HG02943 (cell line): ENCODE data around the gene TP53RK.

Experiments used
- ATAC-seq: cut with Tn5 transposase; IDR thresholded peaks from one replicate; pipeline ENCODE4 v1.9.1; 2021; ENCODE audit warnings: mild to moderate bottlenecking, low read depth, moderate library complexity; ENCODE audit not compliant: unreplicated experiment

The TP53RK gene

GRCh38 chr20:46666306-46666705, 22.9 kb downstream of the TP53RK start:
- no peak for ATAC-seq

- ATAC-seq: no peak
Measured at GRCh38 chr20:46665602-46666001, 23.6 kb downstream of the TP53RK start.

- ATAC-seq: no peak
Measured at GRCh38 chr20:46663531-46663930, 25.7 kb downstream of the TP53RK start.

- ATAC-seq: no peak
Measured at GRCh38 chr20:46661659-46662058, 27.6 kb downstream of the TP53RK start.

GRCh38 chr20:46660487-46660886, 28.8 kb downstream of the TP53RK start:
- ATAC-seq: no peak

- ATAC-seq: no peak
Measured at GRCh38 chr20:46657618-46658017, 31.6 kb downstream of the TP53RK start.

- ATAC-seq: no peak
Measured at GRCh38 chr20:46657137-46657536, 32.1 kb downstream of the TP53RK start.

GRCh38 chr20:46652699-46653098, 36.5 kb downstream of the TP53RK start:
- ATAC-seq: no peak

- no peak for ATAC-seq
Measured at GRCh38 chr20:46651091-46651962, 37.9 kb downstream of the TP53RK start, which contains the start of gene SLC13A3. SLC13A3 (minus strand) TSS chr20:46651459; CDS start chr20:46651421, 38 bp downstream.

- ATAC-seq: no peak
Measured at GRCh38 chr20:46650575-46651090, 38.6 kb downstream of the TP53RK start.

- ATAC-seq: no peak
Measured at GRCh38 chr20:46649965-46650542, 39.2 kb downstream of the TP53RK start.

GRCh38 chr20:46649650-46649949, 39.6 kb downstream of the TP53RK start:
- no peak for ATAC-seq

- no peak for ATAC-seq
Measured at GRCh38 chr20:46648903-46649649, 40.2 kb downstream of the TP53RK start.

- no peak for ATAC-seq
Measured at GRCh38 chr20:46647469-46647868, 41.8 kb downstream of the TP53RK start.

- ATAC-seq: no peak
Measured at GRCh38 chr20:46646659-46647380, 42.4 kb downstream of the TP53RK start.

GRCh38 chr20:46646122-46646521, 43.1 kb downstream of the TP53RK start:
- ATAC-seq: no peak

- ATAC-seq: no peak
Measured at GRCh38 chr20:46644733-46645132, 44.5 kb downstream of the TP53RK start.

- no peak for ATAC-seq
Measured at GRCh38 chr20:46644160-46644559, 45.1 kb downstream of the TP53RK start.

- ATAC-seq: no peak
Measured at GRCh38 chr20:46642969-46643343, 46.3 kb downstream of the TP53RK start.

GRCh38 chr20:46642265-46642968, 46.8 kb downstream of the TP53RK start:
- ATAC-seq: no peak
